Measurements from ENCODE around the gene NMRAL1.

DNA sequence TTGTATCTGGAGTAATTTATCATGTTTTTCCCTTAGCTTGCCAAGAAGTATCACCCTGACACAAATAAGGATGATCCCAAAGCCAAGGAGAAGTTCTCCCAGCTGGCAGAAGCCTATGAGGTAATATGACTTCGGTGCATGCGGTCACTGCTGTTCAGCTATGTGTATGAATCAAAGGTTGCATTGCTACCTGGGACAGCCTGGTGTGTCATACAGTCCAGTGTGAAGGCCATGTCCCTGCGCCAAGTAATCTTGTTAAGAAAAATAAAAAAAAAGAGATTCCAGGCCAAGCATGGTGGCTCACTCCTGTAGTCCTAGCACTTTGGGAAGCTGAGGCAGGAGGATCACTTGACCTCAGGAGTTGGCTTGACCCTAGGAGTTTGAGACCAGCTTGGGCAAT lies 37.1 kb downstream of the NMRAL1 start:
- no peak for TF ChIP-seq GATA2 (IDR thresholded peaks at IDR 0.05; ENCODE audit: low read depth, low read length)
- no peak for TF ChIP-seq GATA3 (IDR thresholded peaks at IDR 0.05; ENCODE audit: low read depth, low read length)

Data from SH-SY5Y (cell line).